DND-41 (cell line): Measurements from ENCODE around the gene RBM26.

Source experiments
- CTCF ChIP-seq: IDR thresholded peaks from 2 replicates; pipeline ENCODE4 v1.5.1; 2012; ENCODE audit warnings: borderline replicate concordance, low read length, moderate library complexity, mild to moderate bottlenecking; ENCODE audit not compliant: poor library complexity, severe bottlenecking; ENCODE audit errors: extremely low read depth
- EZH2 ChIP-seq: IDR thresholded peaks from 3 replicates; pipeline ENCODE4 v1.6.1; 2012; ENCODE audit warnings: borderline replicate concordance, low read depth, mild to moderate bottlenecking, moderate library complexity, low read length, inconsistent platforms; ENCODE audit not compliant: severe bottlenecking

GRCh38 chr13:79311386-79311785 is 94.7 kb downstream of the RBM26 start:
- no peak for TF ChIP-seq EZH2
- no peak for TF ChIP-seq CTCF
